ENCODE measurements around the gene PRSS57. TPM values are rescaled to one million over a fixed set of nuclear protein-coding genes. Genes with fewer than 3 reads are reported as not detected.

Gene PRSS57
- total RNA-seq, 1 experiment from 2014 or later = not detected

DNA sequence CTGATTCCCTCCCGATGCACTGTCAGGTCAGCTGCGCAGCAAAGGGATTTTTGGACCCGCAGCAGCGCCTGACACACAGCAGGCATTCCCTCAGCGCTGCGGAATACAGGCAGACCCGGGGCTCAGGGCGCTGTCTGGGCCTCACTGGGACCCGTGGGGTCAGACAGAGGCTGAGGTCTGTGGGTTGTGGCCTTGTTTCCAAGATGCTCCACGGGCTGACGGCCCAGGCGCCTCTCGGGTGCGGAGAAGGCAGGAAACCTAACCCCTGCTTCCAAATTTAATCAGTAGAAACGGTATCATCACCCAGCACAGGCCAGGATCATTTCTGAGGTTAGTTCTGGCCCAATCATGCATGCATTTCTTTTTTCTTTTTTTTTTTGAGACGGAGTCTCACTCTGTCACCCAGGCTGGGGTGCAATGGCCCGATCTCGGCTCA, 31.6 kb downstream of the PRSS57 start:
- peak overlapping the region; percentile 77 for H3K4me3 ChIP-seq (ENCODE audit: low read length)
- peaks cover 7% of the 10 kb centered on the region; the same call in 1 of the 2 replicates for H3K36me3 ChIP-seq (ENCODE audit: insufficient read depth, low read length)
- H3K27me3 ChIP-seq (ENCODE audit: low read length) = no peaks in the 10 kb centered on the region
- peak overlapping the region; percentile 93 for H3K4me2 ChIP-seq (ENCODE audit: low read depth, low read length, poor library complexity, severe bottlenecking)
- peaks cover 38% of the 10 kb centered on the region for H4K20me1 ChIP-seq (ENCODE audit: insufficient read depth, low read depth, low read length)
- H3K9me3 ChIP-seq (ENCODE audit: low read length) = no peaks in the 10 kb centered on the region
- H3K27ac ChIP-seq (ENCODE audit: low read length) = no peak overlapping the region
- H3K79me2 ChIP-seq (ENCODE audit: low read length) = peaks cover 42% of the 10 kb centered on the region
- peaks cover 26% of the 10 kb centered on the region for H3K4me1 ChIP-seq (ENCODE audit: low read length)
- H2AFZ ChIP-seq (ENCODE audit: low read length) = peak overlapping the region; percentile 79; the same call in 1 of the 2 replicates
- peak overlapping the region; percentile 83 for H3K9ac ChIP-seq (ENCODE audit: low read length)
- no peaks in the 10 kb centered on the region for H3K9me2 ChIP-seq (replicated peaks; ENCODE audit: insufficient read depth, low read length)
- no peak for DNase-seq

DNA sequence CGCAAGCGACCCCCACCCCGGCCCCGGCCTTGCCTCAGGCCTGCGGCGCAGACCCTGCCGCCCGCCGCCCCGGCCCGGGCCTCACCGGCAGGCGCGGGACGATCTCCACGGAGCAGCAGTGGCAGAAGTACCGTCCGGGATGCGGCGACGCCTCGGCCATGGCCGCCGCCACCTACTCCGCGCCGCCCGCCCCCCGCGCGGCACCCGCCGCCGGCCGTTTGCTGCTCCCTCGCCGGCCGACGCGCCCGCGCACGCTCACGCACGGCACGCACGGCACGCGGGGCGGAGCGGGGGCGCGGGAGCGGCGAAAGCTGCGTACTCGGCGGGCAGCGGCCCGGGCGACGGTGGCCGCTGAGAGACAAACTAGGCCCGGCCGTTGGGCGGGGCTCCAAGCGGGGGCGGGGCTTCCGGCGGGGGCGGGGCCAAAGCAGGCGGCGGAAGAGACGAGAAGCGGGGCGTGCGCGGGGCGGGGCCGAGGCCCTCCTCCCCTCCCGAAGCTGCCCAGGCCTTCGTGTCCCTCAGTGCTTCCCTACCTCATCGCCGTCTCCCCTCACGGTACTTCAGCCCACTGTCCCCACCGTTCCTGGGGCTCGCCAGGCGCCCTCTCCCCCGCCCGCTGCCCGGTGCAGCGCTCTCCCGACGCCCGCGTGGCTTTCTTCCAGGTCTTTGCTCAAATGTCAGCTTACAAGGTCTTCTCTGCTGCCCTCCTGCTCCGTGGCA, 32.1 kb downstream of the PRSS57 start, which contains the start of gene RNF126:
Gene RNF126 (minus strand): TSS at position 253 of the 720 bp plus-strand sequence. CDS start 93 bp downstream, at position 160.
- Histone ChIP-seq H3K9ac (ENCODE audit: low read length) (peak within 1 kb of the TSS; percentile 100), H3K27me3 (ENCODE audit: low read length) (no peaks in the 10 kb centered on the region), H3K79me2 (ENCODE audit: low read length) (peaks cover 48% of the 10 kb centered on the region), H4K20me1 (ENCODE audit: insufficient read depth, low read depth, low read length) (peaks cover 43% of the 10 kb centered on the region), H3K4me3 (ENCODE audit: low read length) (peak within 1 kb of the TSS; percentile 82), H2AFZ (ENCODE audit: low read length) (peak within 1 kb of the TSS; percentile 79; the same call in 1 of the 2 replicates), H3K9me2 (replicated peaks; ENCODE audit: insufficient read depth, low read length) (no peaks in the 10 kb centered on the region), H3K9me3 (ENCODE audit: low read length) (no peaks in the 10 kb centered on the region), H3K4me1 (ENCODE audit: low read length) (peaks cover 26% of the 10 kb centered on the region), H3K4me2 (ENCODE audit: low read depth, low read length, poor library complexity, severe bottlenecking) (peak within 1 kb of the TSS; percentile 93), H3K36me3 (ENCODE audit: insufficient read depth, low read length) (peaks cover 7% of the 10 kb centered on the region; the same call in 1 of the 2 replicates), H3K27ac (ENCODE audit: low read length) (peak within 1 kb of the TSS; percentile 74)
- peak; percentile 97 for DNase-seq

DNA sequence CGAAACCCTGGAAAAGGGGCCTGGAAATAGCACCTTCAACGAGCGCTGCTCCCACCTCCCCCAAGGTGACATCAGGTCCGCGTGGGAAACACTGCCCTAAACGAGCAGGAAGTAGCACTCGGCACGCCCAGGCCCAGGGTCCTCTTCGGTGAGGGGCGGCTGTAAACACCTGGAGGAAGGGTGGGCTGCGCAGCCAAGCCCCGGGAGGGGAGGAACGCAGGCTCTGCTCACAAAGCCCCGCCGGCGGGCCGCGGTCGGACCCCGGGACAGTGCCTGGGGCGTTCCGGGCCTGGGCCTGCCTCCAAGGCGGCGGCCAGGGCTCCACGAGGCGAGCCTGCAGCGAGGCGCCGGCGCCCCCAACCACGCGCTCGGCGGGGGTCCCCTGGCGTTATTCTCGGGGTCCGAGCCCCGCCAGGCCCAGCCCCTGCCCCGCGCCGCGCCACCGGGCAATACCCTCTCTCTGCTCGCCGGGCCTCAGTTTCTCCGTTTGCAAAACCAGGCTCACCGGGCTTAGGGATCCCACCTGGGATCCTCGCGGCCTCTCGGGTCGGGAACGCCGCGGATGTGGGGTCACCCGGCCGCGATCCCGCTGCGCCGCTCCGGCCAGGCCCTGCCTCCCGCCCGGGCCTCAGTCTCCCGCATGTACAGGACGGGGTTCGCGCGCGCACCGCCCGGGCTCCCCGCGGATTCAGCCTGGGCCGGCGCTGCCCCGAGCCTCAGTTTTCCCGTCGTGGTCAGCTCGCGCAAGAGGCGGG, 32.9 kb downstream of the PRSS57 start:
- peak; percentile 89 for DNase-seq
- Histone ChIP-seq H3K9ac (ENCODE audit: low read length) (peak overlapping the region; percentile 100), H3K4me3 (ENCODE audit: low read length) (peak overlapping the region; percentile 82), H3K27ac (ENCODE audit: low read length) (peak overlapping the region; percentile 74), H3K27me3 (ENCODE audit: low read length) (no peaks in the 10 kb centered on the region), H3K36me3 (ENCODE audit: insufficient read depth, low read length) (peaks cover 7% of the 10 kb centered on the region; the same call in 1 of the 2 replicates), H3K4me1 (ENCODE audit: low read length) (peaks cover 26% of the 10 kb centered on the region), H4K20me1 (ENCODE audit: insufficient read depth, low read depth, low read length) (peaks cover 49% of the 10 kb centered on the region), H3K9me2 (replicated peaks; ENCODE audit: insufficient read depth, low read length) (no peaks in the 10 kb centered on the region), H2AFZ (ENCODE audit: low read length) (no peak overlapping the region), H3K79me2 (ENCODE audit: low read length) (peaks cover 56% of the 10 kb centered on the region), H3K4me2 (ENCODE audit: low read depth, low read length, poor library complexity, severe bottlenecking) (peak overlapping the region; percentile 88), H3K9me3 (ENCODE audit: low read length) (no peaks in the 10 kb centered on the region)

- H3K4me2 ChIP-seq (ENCODE audit: low read depth, low read length, poor library complexity, severe bottlenecking) = peak overlapping the region; percentile 88
- peak overlapping the region; percentile 82 for H3K4me3 ChIP-seq (ENCODE audit: low read length)
- peak; percentile 66 for DNase-seq
- H3K27me3 ChIP-seq (ENCODE audit: low read length) = no peaks in the 10 kb centered on the region
- no peak overlapping the region for H2AFZ ChIP-seq (ENCODE audit: low read length)
- peak overlapping the region; percentile 74; the same call in 1 of the 2 replicates for H3K27ac ChIP-seq (ENCODE audit: low read length)
- H3K4me1 ChIP-seq (ENCODE audit: low read length) = peaks cover 26% of the 10 kb centered on the region
- peaks cover 7% of the 10 kb centered on the region; the same call in 1 of the 2 replicates for H3K36me3 ChIP-seq (ENCODE audit: insufficient read depth, low read length)
- H3K9me2 ChIP-seq (replicated peaks; ENCODE audit: insufficient read depth, low read length) = no peaks in the 10 kb centered on the region
- no peaks in the 10 kb centered on the region for H3K9me3 ChIP-seq (ENCODE audit: low read length)
- peak overlapping the region; percentile 100 for H3K9ac ChIP-seq (ENCODE audit: low read length)
- peaks cover 57% of the 10 kb centered on the region for H4K20me1 ChIP-seq (ENCODE audit: insufficient read depth, low read depth, low read length)
- peaks cover 63% of the 10 kb centered on the region for H3K79me2 ChIP-seq (ENCODE audit: low read length)
Observed at GRCh38 chr19:661427-662196, 33.6 kb downstream of the PRSS57 start.

GRCh38 chr19:660793-661426, 34.3 kb downstream of the PRSS57 start:
- no peak for DNase-seq
- Histone ChIP-seq H3K27me3 (ENCODE audit: low read length) (no peaks in the 10 kb centered on the region), H3K79me2 (ENCODE audit: low read length) (peaks cover 70% of the 10 kb centered on the region), H3K9me2 (replicated peaks; ENCODE audit: insufficient read depth, low read length) (no peaks in the 10 kb centered on the region), H3K4me3 (ENCODE audit: low read length) (peak overlapping the region; percentile 82), H3K36me3 (ENCODE audit: insufficient read depth, low read length) (peaks cover 8% of the 10 kb centered on the region; the same call in 1 of the 2 replicates), H4K20me1 (ENCODE audit: insufficient read depth, low read depth, low read length) (peaks cover 63% of the 10 kb centered on the region), H3K27ac (ENCODE audit: low read length) (no peak overlapping the region), H3K9ac (ENCODE audit: low read length) (peak overlapping the region; percentile 100), H3K9me3 (ENCODE audit: low read length) (no peaks in the 10 kb centered on the region), H3K4me1 (ENCODE audit: low read length) (peaks cover 26% of the 10 kb centered on the region), H2AFZ (ENCODE audit: low read length) (no peak overlapping the region), H3K4me2 (ENCODE audit: low read depth, low read length, poor library complexity, severe bottlenecking) (peak overlapping the region; percentile 88)

DNA sequence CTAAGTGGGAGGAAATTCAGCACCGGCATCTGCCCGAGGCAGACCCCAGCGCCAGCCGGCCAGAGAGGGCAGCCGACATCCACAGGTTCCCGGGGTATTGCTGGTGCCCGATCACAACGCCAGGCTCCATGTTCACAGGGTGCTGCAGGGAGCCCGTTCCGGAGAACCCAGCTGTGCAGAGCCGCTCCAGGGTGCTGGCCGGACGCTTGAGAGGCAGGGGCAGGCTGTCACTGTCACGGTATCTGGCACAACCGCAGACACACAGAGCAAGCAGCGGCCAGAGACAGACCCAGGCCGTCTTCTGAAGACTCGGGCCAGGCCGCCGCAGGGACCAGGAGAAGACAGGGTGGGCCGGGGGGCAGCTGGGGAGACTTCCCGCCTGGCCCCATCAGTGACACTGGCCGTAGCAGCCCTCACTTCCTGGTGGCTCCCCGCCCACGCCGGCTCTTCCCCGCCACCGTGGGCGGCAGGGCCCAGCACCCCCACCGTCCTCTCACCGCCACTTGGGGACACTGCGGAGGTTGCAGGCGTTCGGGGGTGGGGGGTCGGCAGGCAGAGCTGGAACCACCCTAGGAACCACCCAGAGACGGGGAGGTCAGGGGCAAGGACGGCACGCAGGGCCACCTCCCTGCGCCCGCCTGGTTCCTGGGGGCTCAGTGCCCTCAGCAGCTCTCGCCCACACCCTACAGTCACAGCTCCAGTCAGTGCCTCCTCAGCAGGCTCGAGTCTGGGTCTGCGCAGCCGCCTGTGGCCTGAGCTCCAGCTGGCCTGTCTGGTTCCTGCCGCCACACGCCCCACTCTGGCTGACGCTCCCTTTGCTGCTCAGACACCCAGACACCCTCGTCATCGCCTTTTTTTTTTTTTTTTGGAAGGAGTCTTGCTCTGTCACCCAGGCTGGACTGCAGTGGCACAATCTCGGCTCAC, 36.1 kb downstream of the PRSS57 start:
- H3K4me3 ChIP-seq (ENCODE audit: low read length) = no peak overlapping the region
- H3K36me3 ChIP-seq (ENCODE audit: insufficient read depth, low read length) = peaks cover 16% of the 10 kb centered on the region
- no peak overlapping the region for H2AFZ ChIP-seq (ENCODE audit: low read length)
- H3K9ac ChIP-seq (ENCODE audit: low read length) = no peak overlapping the region
- peaks cover 74% of the 10 kb centered on the region for H4K20me1 ChIP-seq (ENCODE audit: insufficient read depth, low read depth, low read length)
- DNase-seq = no peak
- H3K4me1 ChIP-seq (ENCODE audit: low read length) = peaks cover 23% of the 10 kb centered on the region
- peaks cover 85% of the 10 kb centered on the region for H3K79me2 ChIP-seq (ENCODE audit: low read length)
- H3K4me2 ChIP-seq (ENCODE audit: low read depth, low read length, poor library complexity, severe bottlenecking) = no peak overlapping the region
- H3K9me2 ChIP-seq (replicated peaks; ENCODE audit: insufficient read depth, low read length) = no peaks in the 10 kb centered on the region
- H3K9me3 ChIP-seq (ENCODE audit: low read length) = no peaks in the 10 kb centered on the region
- no peaks in the 10 kb centered on the region for H3K27me3 ChIP-seq (ENCODE audit: low read length)
- H3K27ac ChIP-seq (ENCODE audit: low read length) = no peak overlapping the region
